Spleen (tissue), 7 donors: ENCODE results near the gene CEBPB.

Experiments used
- POLR2A ChIP-seq, 3 donors: fragments of 450-650 bp; IDR thresholded peaks; one replicate each; pipeline ENCODE4 v1.5.1; 2017; ENCODE audit warnings: antibody characterized with exemption in 3 of 3, mild to moderate bottlenecking in 1 of 3
- TF ChIP-seq, protein P1 (sequence below), 11 experiments: fragments of 200-600 bp in 7 of 11; fragments of 450-650 bp in 4 of 11; sonication (generic) in 4 of 11; IDR thresholded peaks in 8 of 11; conservative IDR thresholded peaks in 3 of 11; 1 replicate in 7 of 11; 2 replicates in 4 of 11; pipeline versions ENCODE4 v1.4.0 to v1.8.0; 2016 to 2021; ENCODE audit warnings: antibody characterized with exemption in 11 of 11, inconsistent platforms in 4 of 11, mild to moderate bottlenecking in 1 of 11
- donor health status: DM: no; HTN: no; CAD: no; lungs with moderate emphysema.
- donor health status: DM: no; HTN: no; CAD: no.
- donor health status: DM: no; HTN: no; CAD: no.

DNA sequence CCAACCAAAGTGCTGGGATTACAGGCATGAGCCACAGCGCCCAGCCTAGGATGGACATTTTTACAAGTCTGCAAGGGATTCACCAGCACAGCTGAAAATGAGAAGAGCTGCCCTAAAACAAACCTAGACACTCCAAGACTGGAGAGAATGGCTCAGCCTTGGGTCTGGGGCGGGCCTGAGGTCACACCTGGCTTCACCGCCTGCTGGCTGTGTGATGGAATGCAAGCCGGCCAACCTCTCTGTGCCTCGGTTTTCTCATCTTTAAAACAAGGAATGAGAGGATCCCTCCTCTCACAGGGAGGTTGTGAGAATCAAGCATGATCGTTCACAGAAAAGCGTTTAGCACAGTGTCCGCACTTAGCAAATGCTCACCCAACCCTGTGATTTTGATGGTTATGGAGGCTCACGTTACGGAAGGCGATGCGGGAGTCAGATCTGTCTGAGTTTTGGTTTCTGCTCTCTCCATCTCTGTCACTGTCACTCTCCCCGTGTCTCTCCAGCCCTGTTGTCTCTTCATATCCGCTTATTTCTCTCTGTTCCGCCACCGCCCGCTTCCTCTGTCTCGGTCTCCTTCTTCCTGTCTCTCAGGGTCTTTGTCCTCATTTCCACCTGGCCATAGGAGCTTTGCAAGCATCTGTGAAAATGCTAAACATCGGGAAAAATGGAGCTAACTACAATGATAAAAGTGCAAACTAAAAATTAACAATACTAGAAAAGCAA, 47.6 kb downstream of the CEBPB start:
- TF ChIP-seq, protein P1, sequence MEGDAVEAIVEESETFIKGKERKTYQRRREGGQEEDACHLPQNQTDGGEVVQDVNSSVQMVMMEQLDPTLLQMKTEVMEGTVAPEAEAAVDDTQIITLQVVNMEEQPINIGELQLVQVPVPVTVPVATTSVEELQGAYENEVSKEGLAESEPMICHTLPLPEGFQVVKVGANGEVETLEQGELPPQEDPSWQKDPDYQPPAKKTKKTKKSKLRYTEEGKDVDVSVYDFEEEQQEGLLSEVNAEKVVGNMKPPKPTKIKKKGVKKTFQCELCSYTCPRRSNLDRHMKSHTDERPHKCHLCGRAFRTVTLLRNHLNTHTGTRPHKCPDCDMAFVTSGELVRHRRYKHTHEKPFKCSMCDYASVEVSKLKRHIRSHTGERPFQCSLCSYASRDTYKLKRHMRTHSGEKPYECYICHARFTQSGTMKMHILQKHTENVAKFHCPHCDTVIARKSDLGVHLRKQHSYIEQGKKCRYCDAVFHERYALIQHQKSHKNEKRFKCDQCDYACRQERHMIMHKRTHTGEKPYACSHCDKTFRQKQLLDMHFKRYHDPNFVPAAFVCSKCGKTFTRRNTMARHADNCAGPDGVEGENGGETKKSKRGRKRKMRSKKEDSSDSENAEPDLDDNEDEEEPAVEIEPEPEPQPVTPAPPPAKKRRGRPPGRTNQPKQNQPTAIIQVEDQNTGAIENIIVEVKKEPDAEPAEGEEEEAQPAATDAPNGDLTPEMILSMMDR (IDR thresholded peaks at IDR 0.05 in 8 of 11, conservative IDR thresholded peaks at IDR 0.05 in 3 of 11), result no peak
- no peak for TF ChIP-seq POLR2A (IDR thresholded peaks at IDR 0.05)
